AG04449 (cell line): Measurements from ENCODE around the gene CCDC197.

ENCODE experiments used
- CTCF ChIA-PET: fragments of 350-600 bp; formaldehyde crosslinking; extraction: SDS; loops from one replicate; lab custom pipeline; 2021; ENCODE audit warnings: antibody characterized with exemption; lab: Yijun Ruan, JAX
- POLR2A ChIA-PET: fragments of 400-600, 350-600 bp; formaldehyde crosslinking; extraction: SDS; loops from one replicate; lab custom pipeline; 2020; ENCODE audit warnings: antibody characterized with exemption, inconsistent platforms; lab: Yijun Ruan, JAX
- DNase-seq: peaks from one replicate; pipeline ENCODE4 v3.0.0-alpha.2; 2010; ENCODE audit warnings: low read depth, low spot score
- H3K4me3 ChIP-seq: 2 replicates; pipeline ENCODE4 v1.5.1; 2011; ENCODE audit warnings: low read depth, mild to moderate bottlenecking, control low read depth, low read length
- TF ChIP-seq, protein P1 (sequence below): IDR thresholded peaks from one replicate; pipeline ENCODE4 v1.5.1; 2011; ENCODE audit warnings: mild to moderate bottlenecking, moderate library complexity, low read length, control low read depth, inconsistent platforms; ENCODE audit not compliant: insufficient read depth; ENCODE audit errors: missing control alignments

CCDC197 gene

GRCh38 chr14:94058128-94058673 is 61.1 kb downstream of the CCDC197 start:
- ChIA-PET POLR2A (interaction anchor here (0.7 kb wide), 1 partner anchor 69 kb away, joined by 3 read pairs; no protein-coding TSS in a partner anchor), CTCF (interaction anchor here (0.8 to 13.7 kb wide), 11 partner anchors 8 to 122 kb away, joined by 3 to 82 read pairs (median 5); partner anchors contain the start of gene IFI27L2)
- no peak overlapping the region for H3K4me3 ChIP-seq
- TF ChIP-seq, protein P1, sequence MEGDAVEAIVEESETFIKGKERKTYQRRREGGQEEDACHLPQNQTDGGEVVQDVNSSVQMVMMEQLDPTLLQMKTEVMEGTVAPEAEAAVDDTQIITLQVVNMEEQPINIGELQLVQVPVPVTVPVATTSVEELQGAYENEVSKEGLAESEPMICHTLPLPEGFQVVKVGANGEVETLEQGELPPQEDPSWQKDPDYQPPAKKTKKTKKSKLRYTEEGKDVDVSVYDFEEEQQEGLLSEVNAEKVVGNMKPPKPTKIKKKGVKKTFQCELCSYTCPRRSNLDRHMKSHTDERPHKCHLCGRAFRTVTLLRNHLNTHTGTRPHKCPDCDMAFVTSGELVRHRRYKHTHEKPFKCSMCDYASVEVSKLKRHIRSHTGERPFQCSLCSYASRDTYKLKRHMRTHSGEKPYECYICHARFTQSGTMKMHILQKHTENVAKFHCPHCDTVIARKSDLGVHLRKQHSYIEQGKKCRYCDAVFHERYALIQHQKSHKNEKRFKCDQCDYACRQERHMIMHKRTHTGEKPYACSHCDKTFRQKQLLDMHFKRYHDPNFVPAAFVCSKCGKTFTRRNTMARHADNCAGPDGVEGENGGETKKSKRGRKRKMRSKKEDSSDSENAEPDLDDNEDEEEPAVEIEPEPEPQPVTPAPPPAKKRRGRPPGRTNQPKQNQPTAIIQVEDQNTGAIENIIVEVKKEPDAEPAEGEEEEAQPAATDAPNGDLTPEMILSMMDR = no peak
- DNase-seq = no peak
